Kidney (tissue), 14 donors: ENCODE data around the gene MEGF11. TPM values are rescaled to one million over a fixed set of nuclear protein-coding genes. Genes with fewer than 3 reads are reported as not detected.

Experiments
- DNase-seq, 5 donors: peaks; one replicate each; pipeline ENCODE4 v3.0.0-alpha.2; 2013 to 2020
- FAIRE-seq: peaks from 2 replicates; lab custom pipeline; 2012; peaks lifted over from hg19 to GRCh38; lab: Jason Lieb, UNC
- H3K27ac ChIP-seq, 2 donors: one replicate each; pipeline ENCODE4 v1.7.0; 2013; ENCODE audit warnings: low read depth in 2 of 2, low read length in 2 of 2, inconsistent platforms in 1 of 2
- H3K27me3 ChIP-seq: one replicate; pipeline ENCODE4 v1.7.1; 2013; ENCODE audit warnings: low read length, inconsistent platforms; ENCODE audit not compliant: control insufficient read depth, insufficient read depth
- H3K36me3 ChIP-seq, 3 donors: one replicate each; pipeline versions ENCODE4 v1.7.0 to v1.7.1; 2013; ENCODE audit warnings: low read length in 3 of 3, control low read depth in 1 of 3, inconsistent platforms in 1 of 3; ENCODE audit not compliant: insufficient read depth in 3 of 3, control insufficient read depth in 2 of 3
- H3K4me1 ChIP-seq, 3 donors: one replicate each; pipeline versions ENCODE4 v1.7.0 to v1.7.1; 2013; ENCODE audit warnings: low read length in 3 of 3, inconsistent platforms in 1 of 3, low read depth in 1 of 3; ENCODE audit not compliant: control insufficient read depth in 2 of 3, insufficient read depth in 2 of 3
- H3K4me3 ChIP-seq, 3 donors: one replicate each; pipeline versions ENCODE4 v1.7.0 to v1.8.1; 2013; ENCODE audit warnings: low read length in 3 of 3, control low read depth in 1 of 3, inconsistent platforms in 1 of 3
- H3K9ac ChIP-seq, 3 donors: one replicate each; pipeline versions ENCODE4 v1.7.0 to v1.7.1; 2013; ENCODE audit warnings: low read length in 3 of 3, control low read depth in 1 of 3, inconsistent platforms in 1 of 3
- H3K9me3 ChIP-seq, 3 donors: one replicate each; pipeline versions ENCODE4 v1.7.0 to v1.7.1; 2013; ENCODE audit warnings: low read length in 3 of 3, control low read depth in 1 of 3, inconsistent platforms in 1 of 3; ENCODE audit not compliant: control insufficient read depth in 2 of 3, insufficient read depth in 1 of 3
- CTCF ChIP-seq: IDR thresholded peaks from 3 replicates; pipeline ENCODE4 v1.5.1; 2012; ENCODE audit warnings: mild to moderate bottlenecking, moderate library complexity, borderline replicate concordance; ENCODE audit not compliant: insufficient read depth; ENCODE audit errors: extremely low read depth
- intact Hi-C: fragments of 100-400 bp; cut with DNase I; formaldehyde crosslinking; loops from one replicate; pipeline ENCODE4 v1.11.1; 2022
- polyA plus RNA-seq: library from polyadenylated mRNA; stranded (reverse); fragments of 350-450 nt; fragmentation: Illumina TruSeq; extraction: RNeasy Lipid Tissue Mini Kit (QIAGEN cat#74804); gene quantifications from one replicate; pipeline ENCODE4 v1.2.3, GENCODE V29; 2014; ENCODE audit warnings: low read depth, low replicate concordance; ENCODE audit not compliant: insufficient read depth
- total RNA-seq: library from RNA; stranded (reverse); fragmentation: NEBNext Ultra II Directional; extraction: Animal tissue kit (Norgen Biotek cat#: 25700); gene quantifications from one replicate; pipeline ENCODE4 v1.2.1, GENCODE V29; 2021
- donor health status: control.
- donor health status: control.
- donor health status: control.
- donor health status: control.
- donor health status: control.
- donor health status: DM: yes; HTN: yes; CAD: no.
- donor health status: Normal renal cell carcinoma (clear cell type).

Gene MEGF11
- total and polyA plus RNA-seq, 2 donors from 2014 or later = 10.4 to 41.8 TPM

DNA sequence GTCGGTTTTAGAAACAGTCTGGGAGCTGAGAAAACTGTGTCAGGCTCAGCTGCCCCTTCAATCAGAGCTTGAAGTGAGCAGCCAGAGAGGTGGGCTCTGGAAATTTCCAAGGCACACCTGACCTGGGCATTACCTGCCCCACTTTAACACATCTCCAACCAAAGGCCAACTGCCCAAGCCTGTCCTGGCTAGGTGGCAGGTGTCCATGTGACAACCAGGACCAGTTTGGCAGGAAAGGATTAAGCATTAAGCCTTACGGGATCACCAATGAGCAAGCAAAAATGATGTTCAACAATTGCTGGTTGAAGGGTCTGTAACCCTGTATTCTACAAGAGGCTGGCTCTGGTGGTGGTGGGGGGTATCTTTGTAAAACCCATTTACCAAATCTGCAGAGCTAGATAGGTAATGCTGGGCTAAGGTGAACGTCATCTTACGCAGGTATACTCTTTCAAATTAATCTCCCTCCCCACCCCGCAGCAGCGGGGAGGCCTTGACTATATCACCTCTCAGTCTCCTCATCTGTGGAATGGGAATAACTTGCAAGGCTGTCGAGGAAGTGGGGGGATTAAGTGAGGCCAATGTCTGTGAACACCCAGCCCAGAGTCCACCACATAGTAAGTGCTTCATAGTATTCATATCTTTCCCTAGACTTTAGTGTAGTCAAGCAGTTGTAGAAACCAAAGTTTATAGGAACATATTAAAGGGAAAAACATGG lies 183.2 kb downstream of the MEGF11 start:
- no peak for TF ChIP-seq CTCF
- no peaks in the 10 kb centered on the region for H3K4me1 ChIP-seq
- FAIRE-seq (no peak), DNase-seq (peak in 1 of 5 donors; percentile 7)
- H3K27me3 ChIP-seq = no peaks in the 10 kb centered on the region
- no peak overlapping the region for H3K4me3 ChIP-seq
- no peaks in the 10 kb centered on the region for H3K36me3 ChIP-seq
- H3K9ac ChIP-seq = no peak overlapping the region
- intact Hi-C loops = no loop called here
- no peak overlapping the region for H3K27ac ChIP-seq
- no peaks in the 10 kb centered on the region for H3K9me3 ChIP-seq

DNA sequence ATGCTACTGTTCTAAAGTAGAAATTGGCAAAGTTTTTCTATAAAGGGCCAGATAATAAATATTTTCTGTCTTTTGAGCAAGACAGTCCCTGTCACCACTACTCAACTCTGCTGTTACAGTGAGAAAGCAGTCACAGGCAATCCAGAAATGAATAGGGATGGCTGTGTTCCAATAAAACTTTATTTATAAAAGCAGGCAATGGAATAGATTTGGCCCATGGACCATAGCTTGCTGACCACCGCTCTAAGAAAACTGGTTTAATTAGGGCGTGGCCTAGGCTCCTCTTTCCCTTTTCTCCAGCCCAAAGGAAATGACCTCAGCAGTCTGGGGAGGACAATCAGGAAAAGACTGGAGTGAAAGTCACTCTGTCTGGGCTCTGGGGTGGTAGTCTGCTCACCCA lies 183.8 kb downstream of the MEGF11 start:
- Histone ChIP-seq H3K4me3 (no peak overlapping the region), H3K9ac (no peak overlapping the region), H3K9me3 (no peaks in the 10 kb centered on the region), H3K27me3 (no peaks in the 10 kb centered on the region), H3K27ac (no peak overlapping the region), H3K36me3 (no peaks in the 10 kb centered on the region), H3K4me1 (no peaks in the 10 kb centered on the region)
- no peak for TF ChIP-seq CTCF
- no peak for DNase-seq
- intact Hi-C loops = no loop called here
- FAIRE-seq = no peak

GRCh38 chr15:66068801-66069200 lies 184.7 kb downstream of the MEGF11 start:
- Histone ChIP-seq H3K4me3 (no peak overlapping the region), H3K4me1 (no peaks in the 10 kb centered on the region), H3K9ac (no peak overlapping the region), H3K27ac (no peak overlapping the region), H3K9me3 (no peaks in the 10 kb centered on the region), H3K36me3 (no peaks in the 10 kb centered on the region), H3K27me3 (no peaks in the 10 kb centered on the region)
- intact Hi-C loops = no loop called here
- FAIRE-seq = no peak
- TF ChIP-seq CTCF = no peak
- peak in 1 of 5 donors; percentile 10 for DNase-seq
